OCI-LY7 (cell line): ENCODE results near the gene COL16A1. TPM values are rescaled to one million over a fixed set of nuclear protein-coding genes. Genes with fewer than 3 reads are reported as not detected.

Experiments used
- BruUV-seq: library from RNA; stranded (reverse); fragments of 400-500 nt; replicated peaks from 2 replicates; lab custom pipeline; 2021; lab: Mats Ljungman, UMichigan
- CTCF ChIA-PET: fragments of 300-600 bp; sonication (Branson Sonifier 250); formaldehyde crosslinking; loops from one replicate; lab custom pipeline; 2022; ENCODE audit warnings: antibody characterized with exemption; ENCODE audit not compliant: unreplicated experiment; lab: Charles Lee
- POLR2A ChIA-PET: fragments of 300-600 bp; sonication (Branson Sonifier 250); formaldehyde crosslinking; loops from one replicate; lab custom pipeline; 2022; ENCODE audit warnings: antibody characterized with exemption; lab: Charles Lee
- DNase-seq: peaks from one replicate; pipeline ENCODE4 v3.0.0-alpha.2; 2015; ENCODE audit warnings: low spot score
- H2AFZ ChIP-seq: fragments of 200-600 bp; sonication (generic), shearing (Covaris generic); 2 replicates; pipeline ENCODE4 v1.6.1; 2014; ENCODE audit warnings: mild to moderate bottlenecking, antibody characterized with exemption, low read length, moderate library complexity
- H3K27ac ChIP-seq: fragments of 200-600 bp; sonication (generic); 2 replicates; pipeline ENCODE4 v1.5.1; 2014; ENCODE audit warnings: mixed run types, low read depth, mild to moderate bottlenecking, moderate library complexity, low read length, inconsistent platforms; ENCODE audit not compliant: poor library complexity, severe bottlenecking
- H3K36me3 ChIP-seq: fragments of 200-600 bp; sonication (generic); 2 replicates; pipeline ENCODE4 v1.6.1; 2014; ENCODE audit warnings: mild to moderate bottlenecking, antibody characterized with exemption, low read length, moderate library complexity, mixed read lengths; ENCODE audit not compliant: insufficient read depth
- H3K4me1 ChIP-seq: fragments of 200-600 bp; sonication (generic); 2 replicates; pipeline ENCODE4 v1.5.1; 2014; ENCODE audit warnings: mild to moderate bottlenecking, low read length; ENCODE audit not compliant: insufficient read depth, poor library complexity, severe bottlenecking
- H3K4me2 ChIP-seq: fragments of 200-600 bp; sonication (generic); 2 replicates; pipeline ENCODE4 v1.6.1; 2014; ENCODE audit warnings: mild to moderate bottlenecking, low read length
- H3K4me3 ChIP-seq: fragments of 200-600 bp; sonication (generic); 2 replicates; pipeline ENCODE4 v1.5.1; 2014; ENCODE audit warnings: mild to moderate bottlenecking, low read depth, low read length; ENCODE audit not compliant: poor library complexity, severe bottlenecking
- H3K79me2 ChIP-seq: fragments of 200-600 bp; sonication (generic); 2 replicates; pipeline ENCODE4 v1.6.1; 2016; ENCODE audit warnings: low read depth, mild to moderate bottlenecking, low read length, moderate library complexity, mixed read lengths; ENCODE audit not compliant: insufficient read depth
- H3K9me2 ChIP-seq: fragments of 200-600 bp; sonication (generic); 2 replicates; pipeline ENCODE4 v1.6.1; 2016; ENCODE audit warnings: mild to moderate bottlenecking, low read length, mixed read lengths; ENCODE audit not compliant: insufficient read depth
- H3K9me3 ChIP-seq: fragments of 200-600 bp; sonication (generic); 2 replicates; pipeline ENCODE4 v1.6.1; 2014; ENCODE audit warnings: mild to moderate bottlenecking, mixed run types, low read length, mixed read lengths
- H4K20me1 ChIP-seq: fragments of 200-600 bp; sonication (generic); 2 replicates; pipeline ENCODE4 v1.6.1; 2014; ENCODE audit warnings: mild to moderate bottlenecking, antibody characterized with exemption, low read length, moderate library complexity, mixed read lengths; ENCODE audit not compliant: insufficient read depth
- EZH2phosphoT487 ChIP-seq: fragments of 200-600 bp; sonication (generic); IDR thresholded peaks from 2 replicates; pipeline ENCODE4 v1.6.1; 2018; ENCODE audit warnings: low read depth, borderline replicate concordance, mild to moderate bottlenecking, mixed run types, antibody characterized with exemption, low read length, moderate library complexity, mixed read lengths
- intact Hi-C: fragments of 100-400 bp; cut with micrococcal nuclease; formaldehyde crosslinking; loops from one replicate; pipeline ENCODE4 v1.10.0; 2022; ENCODE audit not compliant: unreplicated experiment
- total RNA-seq, 2 experiments: library from RNA; depleted of rRNA in 1 of 2; stranded (reverse); fragments of >200 nt in 1 of 2; shearing (Covaris generic) in 1 of 2; gene quantifications; 2 replicates each; pipeline ENCODE4 v1.2.3, GENCODE V29; 2014 to 2022
- TF ChIP-seq, protein P1 (sequence below): fragments of 200-600 bp; sonication (generic); conservative IDR thresholded peaks from 2 replicates; pipeline ENCODE4 v1.5.1; 2014; ENCODE audit warnings: mild to moderate bottlenecking, antibody characterized with exemption, low read length, moderate library complexity, mixed read lengths

Gene COL16A1
- total RNA-seq, 2 experiments from 2014 or later, result not detected

DNA sequence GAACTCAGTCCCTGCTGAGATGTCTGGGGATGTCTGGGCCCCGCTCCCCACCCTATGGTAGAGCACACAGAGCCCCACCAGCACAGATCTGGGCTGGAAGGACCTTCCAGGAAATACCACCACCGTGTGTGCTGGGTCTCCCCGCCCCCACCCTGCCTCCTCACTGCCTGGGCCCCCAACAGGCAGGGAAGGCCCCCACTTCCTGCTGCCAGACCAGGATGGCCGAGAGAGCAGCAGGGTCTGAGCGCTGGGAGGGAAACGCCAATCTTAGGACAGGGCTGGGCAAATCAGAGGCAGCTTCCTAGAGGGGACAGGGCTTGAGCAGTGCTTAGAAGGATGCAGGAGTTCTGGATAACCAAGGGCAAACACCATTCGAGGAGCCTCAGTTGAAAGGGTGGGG lies 48.4 kb upstream of the COL16A1 start:
- Histone ChIP-seq H3K79me2 (no peaks in the 10 kb centered on the region), H4K20me1 (peaks cover 4% of the 10 kb centered on the region; the same call in 1 of the 2 replicates), H2AFZ (no peak overlapping the region), H3K9me3 (no peaks in the 10 kb centered on the region), H3K4me2 (0 out of 2 replicates have a peak overlapping the region, but pooled peaks have one; percentile 10), H3K9me2 (no peaks in the 10 kb centered on the region), H3K4me3 (no peak overlapping the region), H3K27ac (no peak overlapping the region), H3K4me1 (peaks cover 25% of the 10 kb centered on the region), H3K36me3 (no peaks in the 10 kb centered on the region)
- ChIA-PET POLR2A (no interaction called here), CTCF (no interaction called here)
- intact Hi-C loops, result no loop called here
- no peak for DNase-seq
- TF ChIP-seq EZH2phosphoT487, result no peak
- TF ChIP-seq, protein P1, sequence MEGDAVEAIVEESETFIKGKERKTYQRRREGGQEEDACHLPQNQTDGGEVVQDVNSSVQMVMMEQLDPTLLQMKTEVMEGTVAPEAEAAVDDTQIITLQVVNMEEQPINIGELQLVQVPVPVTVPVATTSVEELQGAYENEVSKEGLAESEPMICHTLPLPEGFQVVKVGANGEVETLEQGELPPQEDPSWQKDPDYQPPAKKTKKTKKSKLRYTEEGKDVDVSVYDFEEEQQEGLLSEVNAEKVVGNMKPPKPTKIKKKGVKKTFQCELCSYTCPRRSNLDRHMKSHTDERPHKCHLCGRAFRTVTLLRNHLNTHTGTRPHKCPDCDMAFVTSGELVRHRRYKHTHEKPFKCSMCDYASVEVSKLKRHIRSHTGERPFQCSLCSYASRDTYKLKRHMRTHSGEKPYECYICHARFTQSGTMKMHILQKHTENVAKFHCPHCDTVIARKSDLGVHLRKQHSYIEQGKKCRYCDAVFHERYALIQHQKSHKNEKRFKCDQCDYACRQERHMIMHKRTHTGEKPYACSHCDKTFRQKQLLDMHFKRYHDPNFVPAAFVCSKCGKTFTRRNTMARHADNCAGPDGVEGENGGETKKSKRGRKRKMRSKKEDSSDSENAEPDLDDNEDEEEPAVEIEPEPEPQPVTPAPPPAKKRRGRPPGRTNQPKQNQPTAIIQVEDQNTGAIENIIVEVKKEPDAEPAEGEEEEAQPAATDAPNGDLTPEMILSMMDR, result no peak
- no TSS peak for BruUV-seq

DNA sequence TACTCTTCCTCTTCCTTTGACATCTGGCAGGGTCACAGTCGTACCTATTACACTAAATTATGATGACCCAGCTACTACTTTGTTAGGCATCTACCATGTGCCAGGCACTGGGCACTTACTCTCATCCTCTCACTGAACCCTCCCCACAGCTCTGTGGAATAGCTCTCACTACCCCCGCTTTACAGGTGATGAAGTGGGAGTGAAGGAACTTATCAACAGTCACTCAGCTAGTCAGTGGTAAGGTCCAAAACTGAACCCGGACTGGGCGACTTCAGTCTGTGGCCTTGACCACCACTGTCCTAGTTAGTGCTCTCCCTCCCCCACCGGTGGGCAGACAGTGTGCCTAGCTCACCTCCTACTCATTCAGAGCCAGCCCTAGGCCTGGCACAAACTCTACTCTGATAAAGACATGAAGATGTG lies 48.0 kb upstream of the COL16A1 start:
- Histone ChIP-seq H3K9me2 (no peaks in the 10 kb centered on the region), H3K27ac (no peak overlapping the region), H4K20me1 (peaks cover 4% of the 10 kb centered on the region; the same call in 1 of the 2 replicates), H3K79me2 (no peaks in the 10 kb centered on the region), H2AFZ (no peak overlapping the region), H3K4me2 (0 out of 2 replicates have a peak overlapping the region, but pooled peaks have one; percentile 10), H3K4me3 (no peak overlapping the region), H3K4me1 (peaks cover 29% of the 10 kb centered on the region), H3K36me3 (no peaks in the 10 kb centered on the region), H3K9me3 (no peaks in the 10 kb centered on the region)
- intact Hi-C loops, result no loop called here
- TF ChIP-seq, protein P1, result no peak
- BruUV-seq, result no TSS peak
- no peak for DNase-seq
- CTCF ChIA-PET, result no interaction called here
- POLR2A ChIA-PET, result interaction anchor here (0.7 kb wide), 1 partner anchor 100 kb away, joined by 3 read pairs; no protein-coding TSS in a partner anchor

DNA sequence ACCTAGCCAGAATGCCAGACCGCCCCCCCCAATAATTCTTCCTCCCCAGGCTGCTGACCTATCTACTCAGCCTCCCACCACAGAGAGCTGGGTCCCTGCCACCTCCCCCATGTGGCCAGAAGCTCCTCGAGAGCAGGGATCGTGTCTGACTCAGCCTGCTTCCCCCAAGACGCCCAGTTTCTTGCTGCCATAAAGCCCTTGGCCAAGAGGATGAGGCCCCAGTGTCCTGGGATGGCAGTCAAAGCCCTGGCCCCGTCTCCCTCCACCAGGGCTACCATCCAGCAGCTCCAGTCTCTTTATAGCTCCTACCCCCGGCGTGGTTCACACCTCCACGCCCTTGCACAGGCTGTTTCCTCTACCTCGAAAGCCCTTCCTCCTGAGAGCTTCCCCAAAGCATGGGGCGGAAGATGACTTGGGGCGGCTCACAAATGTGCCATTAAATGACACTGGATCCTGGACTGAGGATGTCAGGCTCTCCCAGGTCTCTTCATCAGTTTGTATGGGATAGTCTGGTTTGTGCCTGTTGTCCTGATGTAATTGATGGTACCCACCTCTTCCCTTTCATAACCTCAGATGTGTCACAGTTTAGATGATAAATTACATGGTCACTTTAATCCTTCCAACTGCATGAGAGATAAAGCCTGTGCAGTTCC lies 47.2 kb upstream of the COL16A1 start:
- Histone ChIP-seq H3K4me2 (peak overlapping the region; percentile 3; the same call in 1 of the 2 replicates), H3K9me3 (no peaks in the 10 kb centered on the region), H2AFZ (no peak overlapping the region), H3K9me2 (no peaks in the 10 kb centered on the region), H3K4me3 (no peak overlapping the region), H3K27ac (no peak overlapping the region), H3K4me1 (peaks cover 38% of the 10 kb centered on the region), H3K79me2 (no peaks in the 10 kb centered on the region), H4K20me1 (peaks cover 4% of the 10 kb centered on the region; the same call in 1 of the 2 replicates), H3K36me3 (no peaks in the 10 kb centered on the region)
- ChIA-PET CTCF (no interaction called here), POLR2A (interaction anchor here (0.5 to 0.8 kb wide), 3 partner anchors 49 to 99 kb away, joined by 3 to 4 read pairs (median 3); no protein-coding TSS in a partner anchor)
- intact Hi-C loops, result no loop called here
- no peak for TF ChIP-seq EZH2phosphoT487
- TF ChIP-seq, protein P1, result no peak
- no TSS peak for BruUV-seq
- peak; percentile 57 for DNase-seq
